SK-N-MC (cell line): ENCODE measurements around the gene SLBP.
"Not testable (repeated sequence)": the region's sequence is repeated elsewhere in the genome, so short reads cannot be mapped to it uniquely, and the experiment has no call there.

Source experiments
- DNase-seq: peaks from one replicate; pipeline ENCODE4 v3.0.0-alpha.2; 2011; ENCODE audit warnings: low read depth, low spot score
- H3K27ac ChIP-seq: fragments of 200-600 bp; sonication (generic); 2 replicates; pipeline ENCODE4 v1.5.1; 2016; ENCODE audit warnings: mixed run types
- H3K36me3 ChIP-seq: fragments of 200-600 bp; sonication (generic); 2 replicates; pipeline ENCODE4 v1.6.1; 2017; ENCODE audit warnings: antibody characterized with exemption, low read length, mixed read lengths; ENCODE audit not compliant: insufficient read depth
- H3K4me3 ChIP-seq: fragments of 200-600 bp; sonication (generic); 2 replicates; pipeline ENCODE4 v1.5.1; 2016
- H3K9ac ChIP-seq: fragments of 200-600 bp; sonication (generic); 2 replicates; pipeline ENCODE4 v1.8.0; 2017; ENCODE audit warnings: mixed run types, mixed read lengths; ENCODE audit not compliant: insufficient read length
- H3K9me3 ChIP-seq: fragments of 200-600 bp; sonication (generic); 2 replicates; pipeline ENCODE4 v1.6.1; 2017; ENCODE audit warnings: low read depth, mild to moderate bottlenecking, antibody characterized with exemption, low read length, moderate library complexity, mixed read lengths
- EZH2 ChIP-seq: fragments of 200-600 bp; sonication (generic); IDR thresholded peaks from one replicate; pipeline ENCODE4 v1.6.1; 2017; ENCODE audit warnings: antibody characterized with exemption
- FOXP2 ChIP-seq: optimal IDR thresholded peaks from 2 replicates; pipeline ENCODE3; 2011; ENCODE audit warnings: mild to moderate bottlenecking, moderate library complexity; ENCODE audit not compliant: insufficient read depth; ENCODE audit errors: extremely low read length, control extremely low read depth
- POLR2AphosphoS5 ChIP-seq: IDR thresholded peaks from 2 replicates; pipeline ENCODE4 v1.6.1; 2012; ENCODE audit warnings: mild to moderate bottlenecking, low read depth, low read length, borderline replicate concordance

The SLBP gene

GRCh38 chr4:1711055-1711570 lies 1.0 kb downstream of the SLBP start:
- Histone ChIP-seq H3K36me3 (peaks cover 33% of the 10 kb centered on the region), H3K9ac (peak overlapping the region; percentile 99), H3K4me3 (peak overlapping the region; percentile 99), H3K27ac (no peak overlapping the region; the same call in 1 of the 2 replicates), H3K9me3 (no peaks in the 10 kb centered on the region)
- DNase-seq: no peak
- no peak for TF ChIP-seq EZH2
- TF ChIP-seq FOXP2: no peak
- no peak for TF ChIP-seq POLR2AphosphoS5

DNA sequence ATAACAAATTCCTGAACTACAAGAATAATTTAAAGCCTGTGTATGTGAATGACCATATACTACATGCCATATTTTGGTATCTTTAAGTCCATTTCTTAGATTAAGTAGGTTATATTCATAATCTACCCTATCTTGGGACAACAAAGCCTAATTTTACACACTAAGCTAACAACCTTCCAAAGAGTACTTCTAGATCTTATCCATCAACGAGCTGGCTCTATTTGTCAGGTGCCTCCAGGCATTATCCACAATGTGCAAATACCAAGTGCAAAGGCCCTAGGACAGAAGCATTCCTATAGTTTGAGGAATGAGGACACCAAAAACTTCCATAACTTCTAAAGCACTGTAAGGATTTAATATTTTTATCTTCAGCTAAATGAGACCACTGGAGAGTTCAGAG lies 3.5 kb downstream of the SLBP start:
- no peak for DNase-seq
- no peak overlapping the region for H3K9ac ChIP-seq
- peak overlapping the region; percentile 57; the same call in 1 of the 2 replicates for H3K27ac ChIP-seq
- H3K9me3 ChIP-seq: no peaks in the 10 kb centered on the region
- TF ChIP-seq FOXP2 (no peak), POLR2AphosphoS5 (no peak), EZH2 (no peak)
- H3K4me3 ChIP-seq: peak overlapping the region; percentile 30
- peaks cover 54% of the 10 kb centered on the region for H3K36me3 ChIP-seq

GRCh38 chr4:1706358-1706757 lies 5.8 kb downstream of the SLBP start:
- DNase-seq: no peak
- H3K4me3 ChIP-seq: no peak overlapping the region
- no peak overlapping the region for H3K27ac ChIP-seq
- TF ChIP-seq FOXP2 (no peak), EZH2 (no peak), POLR2AphosphoS5 (no peak)
- peaks cover 75% of the 10 kb centered on the region for H3K36me3 ChIP-seq
- no peaks in the 10 kb centered on the region for H3K9me3 ChIP-seq
- no peak overlapping the region for H3K9ac ChIP-seq

GRCh38 chr4:1705732-1706131 lies 6.4 kb downstream of the SLBP start:
- no peak for DNase-seq
- H3K27ac ChIP-seq: no peak overlapping the region
- H3K9ac ChIP-seq: no peak overlapping the region
- TF ChIP-seq EZH2: no peak
- TF ChIP-seq POLR2AphosphoS5: no peak
- TF ChIP-seq FOXP2: no peak
- no peaks in the 10 kb centered on the region for H3K9me3 ChIP-seq
- peaks cover 80% of the 10 kb centered on the region for H3K36me3 ChIP-seq
- no peak overlapping the region for H3K4me3 ChIP-seq

- TF ChIP-seq POLR2AphosphoS5 (no peak), FOXP2 (no peak), EZH2 (no peak)
- no peak for DNase-seq
- H3K36me3 ChIP-seq: peaks cover 86% of the 10 kb centered on the region
Measured at GRCh38 chr4:1703867-1704266, 8.3 kb downstream of the SLBP start.

GRCh38 chr4:1701671-1702070 lies 10.4 kb downstream of the SLBP start:
- not testable (repeated sequence) for H3K9ac ChIP-seq, DNase-seq, H3K9me3 ChIP-seq, H3K4me3 ChIP-seq
- peaks cover 93% of the 10 kb centered on the region for H3K36me3 ChIP-seq
- H3K27ac ChIP-seq: peak overlapping the region; percentile 5; the same call in 1 of the 2 replicates

More at GRCh38 chr4:1703867-1704266, 8.3 kb downstream of the SLBP start:
- Histone ChIP-seq H3K9me3 (no peaks in the 10 kb centered on the region), H3K4me3 (no peak overlapping the region), H3K9ac (no peak overlapping the region), H3K27ac (peak overlapping the region; percentile 42)

GRCh38 chr4:1695913-1696312 lies 16.2 kb downstream of the SLBP start:
- H3K9me3 ChIP-seq: no peaks in the 10 kb centered on the region
- H3K4me3 ChIP-seq: no peak overlapping the region
- peaks cover 96% of the 10 kb centered on the region for H3K36me3 ChIP-seq
- no peak for DNase-seq
- H3K9ac ChIP-seq: no peak overlapping the region
- TF ChIP-seq FOXP2 (no peak), POLR2AphosphoS5 (no peak), EZH2 (no peak)
- H3K27ac ChIP-seq: no peak overlapping the region

- Histone ChIP-seq H3K9me3 (no peaks in the 10 kb centered on the region), H3K27ac (peak overlapping the region; percentile 68; the same call in 1 of the 2 replicates), H3K4me3 (no peak overlapping the region), H3K36me3 (peaks cover 77% of the 10 kb centered on the region), H3K9ac (no peak overlapping the region)
- TF ChIP-seq EZH2 (no peak), POLR2AphosphoS5 (no peak), FOXP2 (no peak)
- no peak for DNase-seq
Measured at GRCh38 chr4:1693131-1693896, 18.8 kb downstream of the SLBP start.

DNA sequence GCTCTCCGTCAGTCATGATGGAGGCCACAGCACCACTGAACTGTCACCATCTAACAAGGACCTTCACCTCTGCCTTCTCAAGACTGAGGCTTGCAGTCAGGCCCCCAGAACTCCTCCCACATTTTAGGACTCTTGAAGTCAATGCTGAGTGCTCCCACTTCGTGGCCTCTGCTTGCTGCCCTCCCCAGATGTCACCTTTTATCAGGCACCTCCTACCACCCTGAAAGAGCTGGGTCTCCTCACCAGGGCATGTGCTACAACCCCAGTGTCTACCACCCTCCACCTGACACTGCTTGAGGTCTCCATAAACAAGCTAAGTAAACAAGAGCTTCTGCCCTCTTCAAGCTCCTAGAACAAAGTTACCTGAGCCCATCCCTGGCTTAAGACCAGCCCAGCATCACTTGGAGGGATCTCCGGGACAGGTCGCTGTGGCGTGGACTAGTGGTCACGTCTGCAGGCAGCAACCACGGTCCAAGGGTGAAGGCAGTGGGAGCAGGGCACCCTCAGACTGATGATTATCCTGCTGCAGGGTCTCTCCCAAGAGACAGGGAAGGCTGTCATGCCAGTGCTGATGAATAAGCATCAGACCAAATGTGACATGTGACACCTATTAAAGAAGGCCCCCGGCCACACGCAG lies 20.3 kb downstream of the SLBP start:
- no peak for DNase-seq
- no peak for TF ChIP-seq EZH2
- no peak overlapping the region for H3K4me3 ChIP-seq
- no peak overlapping the region for H3K9ac ChIP-seq
- no peaks in the 10 kb centered on the region for H3K9me3 ChIP-seq
- H3K27ac ChIP-seq: no peak overlapping the region
- peaks cover 67% of the 10 kb centered on the region for H3K36me3 ChIP-seq
